ENCODE measurements around the gene L3MBTL4.

Gene L3MBTL4

DNA sequence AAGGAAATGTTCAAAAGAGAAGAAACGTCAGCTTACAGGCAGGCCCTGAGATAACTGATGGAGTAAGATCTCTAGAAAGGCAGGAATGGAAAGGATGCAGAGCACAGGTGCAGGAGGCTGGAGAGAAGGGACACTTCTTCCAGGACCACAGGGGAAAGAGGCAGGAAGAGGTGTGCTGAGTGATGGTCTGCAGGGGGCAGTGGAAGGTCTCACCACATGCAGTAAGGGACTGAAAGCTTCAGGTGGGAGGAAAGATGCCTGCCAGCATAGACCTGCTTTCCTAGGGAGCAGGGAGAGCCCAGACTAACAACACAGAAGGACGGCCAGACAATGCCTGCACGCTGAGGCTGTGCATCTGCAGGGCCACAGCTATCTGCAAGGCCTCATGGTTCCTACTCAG lies 156.8 kb downstream of the L3MBTL4 start:
- in situ Hi-C loops (cut with MboI; ENCODE audit: low sequenced_read_pairs), result no loop called here

DNA sequence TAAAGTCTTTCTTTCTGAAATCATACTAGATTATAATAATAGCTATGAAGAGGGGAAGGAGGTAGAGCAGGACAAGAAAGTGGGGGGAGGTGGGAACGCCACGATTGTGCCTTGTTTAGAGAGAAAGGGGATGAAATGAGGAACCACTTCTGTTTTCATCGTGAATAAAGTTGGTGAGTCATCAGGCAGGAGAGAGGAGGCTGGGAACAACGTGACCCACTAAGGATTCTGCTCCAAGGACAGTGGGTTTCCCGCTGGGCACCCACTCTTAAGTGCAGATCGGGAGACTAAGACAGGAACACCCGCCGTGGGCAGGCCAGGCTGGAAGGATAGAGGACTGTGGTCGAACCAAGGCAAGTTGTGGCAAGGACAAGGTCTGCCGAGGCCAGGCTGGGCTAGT lies 158.2 kb downstream of the L3MBTL4 start:
- in situ Hi-C loops (cut with MboI; ENCODE audit: low sequenced_read_pairs), result no loop called here

DNA sequence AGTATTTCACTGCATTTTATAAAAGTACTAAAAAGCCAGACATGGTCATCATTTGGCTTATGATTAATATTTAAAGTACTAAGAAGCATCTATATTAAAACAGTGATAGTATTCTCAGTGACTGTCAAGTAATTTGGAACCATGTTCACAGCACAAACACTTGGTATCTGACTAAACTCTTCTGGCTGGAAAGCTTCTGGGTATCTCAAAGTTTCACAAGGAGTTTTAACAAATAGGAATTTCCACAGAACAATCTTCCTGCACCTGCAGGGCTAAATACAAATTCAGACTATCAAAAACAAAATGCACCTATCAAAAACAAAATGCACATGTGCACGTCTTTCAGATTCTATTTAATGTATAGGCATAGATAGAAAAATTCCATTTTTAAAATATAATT lies 158.8 kb downstream of the L3MBTL4 start:
- in situ Hi-C loops (cut with MboI; ENCODE audit: low sequenced_read_pairs), result no loop called here

DNA sequence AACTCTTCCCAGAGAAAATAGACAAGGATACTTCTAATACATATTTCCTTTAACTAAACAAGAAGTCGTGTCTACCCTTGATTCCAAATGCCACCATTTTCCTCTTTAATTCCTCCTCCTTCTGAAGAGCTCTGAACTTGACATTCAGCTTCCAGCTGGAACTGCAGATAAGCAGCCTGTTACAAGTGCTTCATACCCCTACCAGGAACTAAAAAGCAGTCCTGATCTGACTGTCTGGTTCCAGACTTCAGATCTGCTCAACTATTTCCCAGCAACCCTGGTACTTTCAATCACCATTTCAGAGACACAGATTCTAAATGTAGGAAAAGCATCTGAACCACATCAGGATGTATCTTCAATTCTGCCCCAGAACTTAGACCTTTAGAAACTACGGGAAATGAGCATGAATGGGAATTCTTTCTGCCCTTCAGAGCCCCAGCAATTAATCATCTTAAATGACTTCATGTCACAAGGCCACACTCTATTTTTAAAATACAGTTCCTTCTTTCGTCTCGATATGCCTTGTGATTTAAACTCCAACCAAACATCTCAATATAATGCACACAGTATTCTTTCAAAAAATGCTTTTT lies 159.5 kb downstream of the L3MBTL4 start:
- in situ Hi-C loops (cut with MboI; ENCODE audit: low sequenced_read_pairs), result no loop called here

DNA sequence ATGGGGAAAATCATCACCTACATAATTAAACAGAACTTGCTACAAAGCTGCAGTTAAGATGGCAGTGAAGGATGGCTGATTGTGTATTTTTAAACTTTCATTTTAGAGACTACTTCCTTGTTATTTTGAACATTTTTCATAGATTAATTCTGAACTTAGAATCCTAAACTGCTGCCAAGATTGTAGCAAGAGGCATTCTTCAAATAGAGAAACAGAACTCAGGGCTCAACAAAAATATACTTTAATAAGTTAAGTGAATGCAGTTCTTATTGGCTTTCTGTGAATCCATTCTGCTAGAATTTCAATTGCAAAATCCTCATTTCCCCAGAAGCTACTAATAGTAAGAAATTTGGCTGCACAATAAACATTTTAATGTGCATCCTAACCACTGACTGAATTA lies 160.3 kb downstream of the L3MBTL4 start:
- in situ Hi-C loops (cut with MboI; ENCODE audit: low sequenced_read_pairs), result no loop called here

DNA sequence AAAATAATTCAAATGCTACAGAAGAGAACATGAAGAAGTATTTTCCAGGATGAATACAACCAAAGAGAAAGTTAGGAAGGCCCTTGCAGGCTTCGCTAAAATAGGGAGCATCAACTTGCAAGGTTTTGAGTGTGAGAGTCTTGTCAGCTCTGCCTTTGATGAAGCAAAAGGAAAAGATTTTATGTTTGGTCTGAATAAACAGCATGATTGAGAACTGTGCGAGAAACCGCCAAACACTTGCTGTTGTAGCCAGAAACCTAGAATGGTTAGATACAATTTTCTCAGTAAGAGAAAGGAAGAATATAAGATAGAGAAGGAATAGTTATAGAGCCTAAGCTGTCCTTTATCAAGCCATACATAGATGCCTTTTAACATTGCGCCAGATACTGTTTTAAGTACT lies 163.6 kb downstream of the L3MBTL4 start:
- in situ Hi-C loops (cut with MboI; ENCODE audit: low sequenced_read_pairs), result no loop called here

DNA sequence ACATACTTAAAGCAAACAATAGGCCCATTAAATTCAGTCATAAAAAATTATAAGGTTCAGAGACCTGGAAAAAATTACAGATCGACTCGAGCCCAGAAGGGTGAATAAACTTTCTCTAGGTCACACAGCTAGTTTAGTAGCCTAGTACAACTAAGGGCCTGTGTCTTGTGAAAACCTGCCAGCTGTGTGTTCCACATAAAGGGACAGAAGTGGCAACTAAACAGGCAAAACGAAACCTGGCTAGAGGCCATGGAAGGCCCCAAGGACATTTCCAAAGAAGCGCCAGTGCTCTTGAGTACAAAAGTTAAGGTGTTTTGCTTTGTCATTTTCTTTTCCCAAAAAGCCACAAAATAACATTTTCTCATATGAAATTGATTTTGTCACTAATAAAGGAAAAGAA lies 164.9 kb downstream of the L3MBTL4 start:
- in situ Hi-C loops (cut with MboI; ENCODE audit: low sequenced_read_pairs), result no loop called here

DNA sequence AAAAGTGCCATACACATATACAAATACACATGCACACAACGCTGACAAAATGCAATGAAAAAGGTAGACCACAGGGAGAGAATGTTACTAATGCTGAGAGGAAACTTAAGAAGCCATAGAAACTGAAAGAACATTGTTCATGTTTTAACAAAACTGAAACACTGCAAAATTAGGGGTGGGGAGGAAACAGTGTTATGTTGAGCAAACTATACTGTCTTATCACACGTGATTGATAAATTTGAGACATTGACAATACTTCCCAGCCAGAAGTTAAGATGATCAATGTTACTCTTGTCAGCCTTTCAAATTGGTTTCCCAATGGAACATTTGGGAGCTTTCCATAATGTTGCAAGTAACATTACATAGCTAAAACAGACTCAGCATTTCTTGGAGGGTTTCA lies 165.5 kb downstream of the L3MBTL4 start:
- in situ Hi-C loops (cut with MboI; ENCODE audit: low sequenced_read_pairs), result no loop called here

DNA sequence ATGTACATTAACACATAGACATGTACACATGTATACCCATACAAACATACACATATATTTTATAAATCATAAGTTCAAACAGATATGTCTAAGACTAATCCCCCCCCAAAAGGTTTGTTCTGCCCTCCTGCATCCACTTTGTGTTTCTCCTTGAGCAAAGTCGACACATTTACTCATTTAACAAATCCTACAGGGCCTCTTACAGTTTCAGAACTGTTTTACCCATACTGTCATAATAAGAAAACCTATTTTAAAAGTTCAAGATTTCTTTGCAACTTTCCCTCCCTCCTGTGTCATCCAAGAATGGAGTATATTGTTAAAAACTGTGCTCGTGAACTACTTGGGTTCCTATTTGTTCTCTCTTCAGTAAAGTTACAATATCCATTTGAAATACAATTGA lies 166.7 kb downstream of the L3MBTL4 start:
- in situ Hi-C loops (cut with MboI; ENCODE audit: low sequenced_read_pairs), result no loop called here

DNA sequence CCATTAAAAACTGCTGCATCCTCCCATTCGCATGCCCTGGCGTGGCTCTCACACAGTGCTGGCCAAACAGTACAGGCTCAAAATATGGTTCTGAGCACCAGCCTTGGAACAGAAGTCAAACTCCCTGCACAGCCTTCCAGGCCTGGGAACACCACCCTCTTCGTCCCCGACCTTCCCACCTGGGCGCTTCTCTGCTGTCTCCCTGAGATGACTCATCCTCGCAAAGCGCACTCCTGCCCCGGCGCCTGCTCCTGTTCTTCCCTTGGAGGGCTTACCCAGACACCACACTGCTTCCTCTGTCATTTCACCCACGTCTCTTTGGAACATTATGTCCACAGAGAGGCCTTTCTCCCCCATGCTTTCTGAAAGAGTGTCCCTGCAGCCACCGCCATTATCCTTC lies 172.7 kb downstream of the L3MBTL4 start:
- in situ Hi-C loops (cut with MboI; ENCODE audit: low sequenced_read_pairs), result no loop called here

DNA sequence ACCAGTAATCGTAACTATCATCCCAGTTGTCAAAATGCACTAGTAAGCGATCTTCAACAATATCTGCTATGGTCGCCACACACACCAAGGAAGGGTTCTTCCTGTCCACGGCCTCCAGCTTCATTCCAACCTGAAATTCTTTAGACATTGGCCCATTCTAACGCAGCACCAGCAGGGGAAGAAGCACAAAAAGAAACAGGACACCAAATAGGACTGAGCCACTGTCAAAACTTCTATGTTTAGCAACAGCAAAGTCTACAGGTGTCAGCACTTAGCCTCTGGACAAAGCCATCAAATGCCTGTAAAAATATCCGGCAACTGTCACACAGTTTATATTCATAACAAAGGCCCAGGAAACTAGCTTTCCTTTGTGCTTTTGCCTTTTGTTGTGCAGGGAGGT lies 175.0 kb downstream of the L3MBTL4 start:
- in situ Hi-C loops (cut with MboI; ENCODE audit: low sequenced_read_pairs), result no loop called here

DNA sequence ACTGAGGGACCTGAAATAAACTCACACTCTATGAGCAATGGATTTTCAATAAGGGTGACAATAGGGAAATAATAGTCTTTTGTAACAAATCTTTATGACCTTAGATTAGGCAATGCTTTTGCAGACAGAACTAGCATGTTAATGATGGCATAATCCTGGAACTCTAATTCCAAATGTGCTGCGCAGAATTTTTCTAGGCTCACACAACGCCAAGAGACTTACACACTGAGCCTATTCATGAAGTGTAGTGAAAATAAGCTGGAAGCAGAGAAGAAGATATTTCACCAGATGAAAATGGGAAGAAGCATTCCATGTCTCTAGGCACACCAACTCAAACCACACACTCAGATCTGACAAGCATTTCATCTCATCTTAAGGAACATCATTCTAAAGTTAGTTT lies 178.5 kb downstream of the L3MBTL4 start:
- in situ Hi-C loops (cut with MboI; ENCODE audit: low sequenced_read_pairs), result no loop called here

DNA sequence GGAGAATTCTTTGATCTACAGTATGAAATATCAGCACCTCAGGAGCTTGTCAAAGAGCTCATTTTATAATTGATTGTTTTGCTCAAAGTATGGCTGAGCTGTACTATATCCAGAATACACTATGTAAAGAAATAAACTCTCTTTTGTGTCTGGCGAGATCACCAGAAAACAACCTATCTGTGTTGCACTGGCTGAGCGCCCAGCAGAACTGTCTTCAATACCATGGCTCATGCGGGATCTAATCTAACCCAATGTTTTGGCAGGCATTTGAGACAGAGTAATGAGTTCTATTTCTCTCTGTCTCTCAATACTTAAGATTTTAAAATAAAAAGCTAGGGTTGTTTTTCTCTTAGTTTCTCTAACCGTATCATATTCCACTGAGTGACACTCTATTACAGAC lies 192.4 kb downstream of the L3MBTL4 start:
- in situ Hi-C loops (cut with MboI; ENCODE audit: low sequenced_read_pairs), result loop anchor here (25.0 kb wide), 1 partner anchor 335 kb away; the partner anchor contains the start of gene TMEM200C

DNA sequence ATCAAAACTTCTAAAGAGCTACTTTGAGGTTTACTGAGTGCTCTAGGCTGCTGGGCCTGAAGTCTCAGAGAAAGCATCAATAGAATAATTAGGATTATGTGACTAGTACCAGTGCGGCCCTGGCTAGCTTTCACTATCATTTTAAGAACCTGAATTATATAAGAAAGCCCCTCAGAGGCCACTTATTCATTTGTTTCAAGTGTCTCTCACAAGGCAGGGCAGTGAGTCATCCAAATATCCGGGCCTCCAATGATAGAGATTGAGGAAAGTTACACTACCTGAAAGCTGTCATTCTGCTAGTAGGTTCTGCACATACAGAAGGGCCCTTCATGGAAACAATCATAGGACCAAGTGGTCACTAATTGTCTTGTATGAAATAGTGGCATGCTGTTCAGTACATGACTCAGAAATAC lies 193.1 kb downstream of the L3MBTL4 start:
- in situ Hi-C loops (cut with MboI; ENCODE audit: low sequenced_read_pairs), result loop anchor here (25.0 kb wide), 1 partner anchor 334 kb away; the partner anchor contains the start of gene TMEM200C

DNA sequence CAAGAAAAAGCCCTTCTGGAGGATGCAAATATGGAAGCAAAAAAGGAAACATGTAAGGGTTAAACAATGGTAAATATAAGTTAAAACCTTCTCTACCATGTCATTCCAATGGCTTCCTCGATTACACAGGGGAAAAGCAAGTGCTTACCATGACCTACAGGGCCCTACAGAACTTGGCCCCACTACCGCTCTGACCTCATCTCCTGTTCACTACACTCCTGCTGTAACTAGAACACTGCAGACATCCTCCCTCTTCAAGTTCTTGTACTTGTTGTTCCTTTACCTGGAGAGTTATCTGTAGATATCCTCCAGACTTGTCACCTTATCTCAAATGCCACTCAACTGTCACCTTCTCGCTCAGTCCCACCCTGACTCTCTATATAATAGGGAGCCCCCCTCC lies 194.6 kb downstream of the L3MBTL4 start:
- in situ Hi-C loops (cut with MboI; ENCODE audit: low sequenced_read_pairs), result loop anchor here (25.0 kb wide), 1 partner anchor 333 kb away; the partner anchor contains the start of gene TMEM200C

DNA sequence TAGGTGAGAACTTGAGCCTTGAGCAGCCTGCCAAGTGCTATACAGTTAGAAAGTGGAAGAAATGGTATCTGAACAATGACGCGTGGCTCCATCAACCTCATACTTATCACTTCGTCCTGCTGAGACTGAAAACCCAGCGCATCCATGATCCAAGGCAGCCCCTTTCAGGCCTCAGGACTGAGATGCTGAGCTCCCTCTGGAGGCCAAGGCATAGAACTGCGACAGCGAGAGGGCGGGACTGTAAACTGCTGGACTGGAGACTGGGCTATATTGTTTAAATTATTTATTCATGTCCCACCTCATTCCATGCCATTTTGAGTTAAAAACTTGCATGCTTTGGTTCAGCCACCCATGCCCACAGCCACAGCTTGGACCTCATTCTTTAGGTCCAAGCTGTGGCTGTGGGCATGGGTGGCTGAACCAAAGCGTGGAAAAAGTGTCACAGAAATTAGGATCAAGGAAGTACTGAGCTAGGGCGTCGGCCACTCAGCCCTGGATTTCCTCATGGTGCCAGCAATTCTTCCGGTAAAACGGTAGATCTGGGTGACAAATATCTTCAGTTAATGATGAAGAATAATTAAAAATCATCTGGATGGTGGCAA lies 195.5 kb downstream of the L3MBTL4 start:
- in situ Hi-C loops (cut with MboI; ENCODE audit: low sequenced_read_pairs), result loop anchor here (25.0 kb wide), 1 partner anchor 332 kb away; the partner anchor contains the start of gene TMEM200C

DNA sequence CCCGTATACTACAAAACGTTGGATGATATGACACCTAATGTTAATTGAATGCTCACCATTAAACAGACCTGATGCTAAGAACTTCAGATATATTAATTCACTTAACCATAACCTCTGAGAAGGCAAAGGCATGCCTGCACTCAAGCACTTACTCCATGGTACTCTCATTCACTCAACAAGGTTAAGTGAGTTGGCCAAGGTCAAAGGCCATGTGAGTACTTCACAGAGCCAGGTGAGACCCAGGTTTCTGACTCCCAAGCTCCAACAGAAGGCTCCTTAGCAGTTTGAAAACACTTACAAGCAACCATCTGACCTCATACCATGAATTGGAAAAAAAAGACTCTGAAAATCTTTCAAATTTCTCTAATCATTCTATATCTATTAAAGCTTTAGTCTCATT lies 198.8 kb downstream of the L3MBTL4 start:
- in situ Hi-C loops (cut with MboI; ENCODE audit: low sequenced_read_pairs), result loop anchor here (25.0 kb wide), 1 partner anchor 329 kb away; the partner anchor contains the start of gene TMEM200C

DNA sequence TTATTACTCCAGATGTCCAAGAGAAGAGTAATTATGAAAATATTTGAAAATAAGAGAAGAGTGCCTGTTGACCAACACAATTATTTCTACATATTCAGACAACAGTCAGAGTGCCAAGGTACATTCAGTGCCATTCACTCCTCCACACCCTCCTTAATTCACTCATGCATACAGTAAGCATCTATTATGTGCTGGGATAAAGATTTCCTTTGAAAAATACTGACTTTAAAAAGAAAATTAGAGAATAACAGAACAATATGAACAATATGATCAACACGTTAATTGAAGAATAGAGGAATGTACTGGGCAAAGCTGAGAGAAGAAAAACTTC lies 203.6 kb downstream of the L3MBTL4 start:
- in situ Hi-C loops (cut with MboI; ENCODE audit: low sequenced_read_pairs), result loop anchor here (25.0 kb wide), 1 partner anchor 324 kb away; the partner anchor contains the start of gene TMEM200C

DNA sequence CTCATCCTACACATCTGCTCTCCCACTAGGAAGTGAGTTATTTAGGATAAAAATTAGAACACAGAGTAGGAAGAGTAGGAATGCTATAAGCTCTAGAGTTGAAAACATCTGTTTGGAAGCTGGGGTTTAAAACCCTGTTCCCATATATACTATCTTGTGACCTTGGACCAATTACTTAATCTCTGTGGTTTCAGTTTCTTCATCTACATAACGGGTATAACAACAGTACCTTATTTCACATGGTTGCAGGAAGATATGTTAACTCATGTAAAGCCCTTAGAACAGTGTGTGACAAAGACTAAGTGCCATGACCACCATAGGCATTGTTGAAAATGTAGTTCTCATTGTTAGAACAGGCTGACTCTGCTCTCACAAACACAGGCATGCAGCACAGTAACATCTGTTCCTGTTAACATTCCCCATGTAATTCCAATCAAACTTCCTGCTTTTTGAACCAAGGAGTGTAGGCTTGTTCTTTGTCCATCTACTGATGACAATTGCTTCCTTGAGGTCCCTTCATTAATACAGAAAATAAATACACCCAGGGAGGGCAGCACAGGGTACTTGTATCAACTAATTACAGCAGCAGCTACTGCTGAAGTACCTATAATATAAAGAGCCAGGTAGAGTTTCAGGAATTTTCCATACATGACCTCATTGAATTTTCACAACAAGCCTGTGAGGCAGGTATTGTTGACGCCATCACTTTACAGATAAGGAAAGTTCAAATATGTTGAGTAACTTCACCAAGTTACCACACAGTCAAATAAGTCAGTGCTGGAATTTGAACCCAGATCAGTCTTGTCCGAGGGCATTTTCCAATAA lies 204.2 kb downstream of the L3MBTL4 start:
- in situ Hi-C loops (cut with MboI; ENCODE audit: low sequenced_read_pairs), result loop anchor here (25.0 kb wide), 1 partner anchor 323 kb away; the partner anchor contains the start of gene TMEM200C

DNA sequence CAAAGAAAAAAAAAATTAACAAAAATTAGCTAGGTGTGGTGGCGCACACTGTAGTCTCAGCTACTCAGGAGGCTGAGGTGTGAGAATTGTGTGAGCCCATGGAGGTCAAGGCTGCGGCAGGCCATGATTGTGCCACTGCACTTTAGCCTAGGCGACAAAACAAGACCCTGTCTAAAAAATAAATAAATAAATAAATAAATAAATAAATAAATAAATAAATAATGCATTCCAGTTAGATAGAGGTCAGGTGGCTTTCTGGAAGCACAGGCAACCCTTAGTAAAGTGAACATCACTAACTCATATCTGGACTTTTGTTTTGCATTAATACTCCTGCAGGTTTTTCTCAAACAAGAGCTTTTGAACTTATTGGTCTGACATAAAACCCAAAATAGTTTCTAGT lies 206.8 kb downstream of the L3MBTL4 start:
- in situ Hi-C loops (cut with MboI; ENCODE audit: low sequenced_read_pairs), result loop anchor here (25.0 kb wide), 1 partner anchor 321 kb away; the partner anchor contains the start of gene TMEM200C

DNA sequence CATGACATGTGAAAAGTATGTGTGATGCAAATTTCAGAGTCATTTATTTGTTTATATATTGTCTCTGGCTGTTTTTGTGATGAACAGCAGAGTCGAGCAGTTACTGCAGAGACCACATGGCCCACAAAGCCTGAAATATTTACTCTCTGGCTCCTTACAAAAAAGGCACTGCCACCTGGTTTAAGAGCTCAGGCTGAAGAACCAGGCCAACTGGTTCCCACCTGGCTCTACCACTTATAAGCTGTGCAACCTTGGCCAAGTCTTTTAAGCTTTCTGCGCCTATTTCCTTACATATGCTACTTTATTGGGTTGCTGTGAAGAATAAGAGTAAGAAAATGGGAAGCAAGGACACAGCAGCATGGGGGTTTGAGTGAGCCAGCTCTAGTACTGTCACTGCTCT lies 207.6 kb downstream of the L3MBTL4 start:
- in situ Hi-C loops (cut with MboI; ENCODE audit: low sequenced_read_pairs), result loop anchor here (25.0 kb wide), 1 partner anchor 320 kb away; the partner anchor contains the start of gene TMEM200C

Measured in HL-60/S4 treated with phorbol 12-myristate 13-acetate at 8.2 ng/mL for 4 days and 3 days (cell line).